Choroid plexus epithelial cell (primary cell): ENCODE results near the gene MOGAT3.

Experiments used
- DNase-seq: peaks from one replicate; pipeline ENCODE4 v3.0.0-alpha.2; 2010; ENCODE audit warnings: low read depth
- H3K4me3 ChIP-seq: 2 replicates; pipeline ENCODE4 v1.5.1; 2011; ENCODE audit warnings: low read depth, mild to moderate bottlenecking, control low read depth, low read length, moderate library complexity
- TF ChIP-seq, protein P1 (sequence below): conservative IDR thresholded peaks from 2 replicates; pipeline ENCODE4 v1.5.1; 2011; ENCODE audit warnings: low read depth, mild to moderate bottlenecking, control low read depth, inconsistent platforms, low read length, moderate library complexity

The MOGAT3 gene

DNA sequence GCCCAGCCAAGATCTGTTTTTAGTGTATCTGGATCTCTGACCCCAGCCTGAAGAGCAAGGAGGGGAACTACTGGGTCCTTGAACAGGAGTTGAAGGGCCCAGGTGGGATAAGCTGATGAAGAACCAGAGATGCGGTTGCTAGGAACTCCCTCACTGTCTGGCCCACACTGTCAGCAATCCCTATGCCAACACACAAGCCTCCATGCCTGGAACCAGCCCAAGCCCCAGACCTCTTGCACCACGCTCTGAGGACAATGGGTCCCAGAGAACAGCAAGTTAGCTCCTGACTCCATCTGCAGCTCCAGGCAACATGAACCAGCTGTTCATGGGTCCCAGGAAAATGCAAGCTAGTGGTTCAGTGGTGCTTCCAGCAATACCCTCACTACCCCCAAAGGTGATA, 23.2 kb downstream of the MOGAT3 start:
- TF ChIP-seq, protein P1, sequence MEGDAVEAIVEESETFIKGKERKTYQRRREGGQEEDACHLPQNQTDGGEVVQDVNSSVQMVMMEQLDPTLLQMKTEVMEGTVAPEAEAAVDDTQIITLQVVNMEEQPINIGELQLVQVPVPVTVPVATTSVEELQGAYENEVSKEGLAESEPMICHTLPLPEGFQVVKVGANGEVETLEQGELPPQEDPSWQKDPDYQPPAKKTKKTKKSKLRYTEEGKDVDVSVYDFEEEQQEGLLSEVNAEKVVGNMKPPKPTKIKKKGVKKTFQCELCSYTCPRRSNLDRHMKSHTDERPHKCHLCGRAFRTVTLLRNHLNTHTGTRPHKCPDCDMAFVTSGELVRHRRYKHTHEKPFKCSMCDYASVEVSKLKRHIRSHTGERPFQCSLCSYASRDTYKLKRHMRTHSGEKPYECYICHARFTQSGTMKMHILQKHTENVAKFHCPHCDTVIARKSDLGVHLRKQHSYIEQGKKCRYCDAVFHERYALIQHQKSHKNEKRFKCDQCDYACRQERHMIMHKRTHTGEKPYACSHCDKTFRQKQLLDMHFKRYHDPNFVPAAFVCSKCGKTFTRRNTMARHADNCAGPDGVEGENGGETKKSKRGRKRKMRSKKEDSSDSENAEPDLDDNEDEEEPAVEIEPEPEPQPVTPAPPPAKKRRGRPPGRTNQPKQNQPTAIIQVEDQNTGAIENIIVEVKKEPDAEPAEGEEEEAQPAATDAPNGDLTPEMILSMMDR = no peak
- no peak for DNase-seq
- H3K4me3 ChIP-seq = no peak overlapping the region

DNA sequence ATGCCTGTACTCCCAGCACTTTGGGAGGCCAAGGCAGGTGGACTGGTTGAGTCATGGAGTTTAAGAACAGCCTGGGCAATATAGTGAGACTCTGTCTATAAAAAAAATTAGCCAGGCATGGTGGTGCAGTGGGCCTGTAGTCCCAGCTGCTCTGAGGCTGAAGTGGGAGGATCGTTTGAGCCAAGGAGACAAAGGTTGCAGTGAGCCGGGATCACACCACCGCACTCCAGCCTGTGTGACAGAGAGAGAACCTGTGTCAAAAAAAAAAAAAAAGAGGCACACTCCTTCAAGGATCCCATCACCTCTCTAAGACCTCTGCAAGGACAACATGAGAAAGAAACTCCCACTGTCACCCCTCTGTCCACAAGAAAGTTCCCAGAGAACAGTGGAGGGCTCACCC, 25.2 kb downstream of the MOGAT3 start:
- TF ChIP-seq, protein P1 = no peak
- no peak overlapping the region for H3K4me3 ChIP-seq
- no peak for DNase-seq

GRCh38 chr7:101174322-101174854, 26.4 kb downstream of the MOGAT3 start:
- no peak overlapping the region for H3K4me3 ChIP-seq
- TF ChIP-seq, protein P1 = no peak
- no peak for DNase-seq

GRCh38 chr7:101173752-101174244, 27.0 kb downstream of the MOGAT3 start:
- TF ChIP-seq, protein P1 = no peak
- peak; percentile 51 for DNase-seq
- H3K4me3 ChIP-seq = no peak overlapping the region

DNA sequence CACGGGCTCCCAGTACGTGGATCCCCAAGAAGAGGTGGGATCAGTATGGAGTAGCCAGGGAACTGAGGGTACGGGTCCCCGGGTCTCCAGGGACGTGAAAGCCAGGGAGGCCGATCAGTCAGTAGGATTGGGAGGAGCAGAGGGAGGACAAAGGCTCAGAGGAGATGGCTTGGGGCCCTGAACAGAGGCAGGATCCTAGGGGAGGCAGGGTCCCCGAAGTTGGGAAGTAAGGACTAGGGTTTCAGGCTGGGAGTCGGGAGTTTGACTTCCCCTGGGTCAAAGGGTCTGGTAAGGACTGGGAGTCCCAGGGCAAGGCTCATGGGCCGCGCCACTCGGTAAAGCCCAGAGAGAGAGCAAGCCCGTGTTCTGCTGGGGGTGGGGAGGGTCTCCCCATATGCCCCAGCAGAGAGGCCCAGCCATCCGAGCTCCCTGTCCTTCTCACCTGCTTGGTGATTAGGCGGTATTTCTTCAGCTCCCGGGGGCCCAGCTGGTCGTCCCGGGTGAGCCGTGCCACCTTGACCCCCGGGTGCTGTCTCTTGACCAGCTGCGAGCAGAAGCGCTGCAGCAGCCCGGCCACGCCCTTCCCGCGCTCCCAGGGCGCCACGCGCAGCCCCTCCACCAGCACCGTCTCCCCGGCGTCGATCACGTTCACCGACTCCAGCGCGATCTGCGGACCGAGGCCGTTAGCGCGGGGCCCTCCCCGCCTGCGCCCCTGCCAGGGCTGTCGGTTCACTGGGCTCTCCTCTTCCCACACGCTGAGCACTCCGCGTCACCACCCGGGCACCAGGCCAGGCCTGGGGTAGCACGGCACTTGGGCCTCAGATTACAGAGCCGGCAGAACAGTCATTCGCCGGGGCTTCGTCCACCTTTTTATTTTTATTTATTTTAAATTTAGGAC, 27.7 kb downstream of the MOGAT3 start:
- peak overlapping the region; percentile 32 for H3K4me3 ChIP-seq

DNA sequence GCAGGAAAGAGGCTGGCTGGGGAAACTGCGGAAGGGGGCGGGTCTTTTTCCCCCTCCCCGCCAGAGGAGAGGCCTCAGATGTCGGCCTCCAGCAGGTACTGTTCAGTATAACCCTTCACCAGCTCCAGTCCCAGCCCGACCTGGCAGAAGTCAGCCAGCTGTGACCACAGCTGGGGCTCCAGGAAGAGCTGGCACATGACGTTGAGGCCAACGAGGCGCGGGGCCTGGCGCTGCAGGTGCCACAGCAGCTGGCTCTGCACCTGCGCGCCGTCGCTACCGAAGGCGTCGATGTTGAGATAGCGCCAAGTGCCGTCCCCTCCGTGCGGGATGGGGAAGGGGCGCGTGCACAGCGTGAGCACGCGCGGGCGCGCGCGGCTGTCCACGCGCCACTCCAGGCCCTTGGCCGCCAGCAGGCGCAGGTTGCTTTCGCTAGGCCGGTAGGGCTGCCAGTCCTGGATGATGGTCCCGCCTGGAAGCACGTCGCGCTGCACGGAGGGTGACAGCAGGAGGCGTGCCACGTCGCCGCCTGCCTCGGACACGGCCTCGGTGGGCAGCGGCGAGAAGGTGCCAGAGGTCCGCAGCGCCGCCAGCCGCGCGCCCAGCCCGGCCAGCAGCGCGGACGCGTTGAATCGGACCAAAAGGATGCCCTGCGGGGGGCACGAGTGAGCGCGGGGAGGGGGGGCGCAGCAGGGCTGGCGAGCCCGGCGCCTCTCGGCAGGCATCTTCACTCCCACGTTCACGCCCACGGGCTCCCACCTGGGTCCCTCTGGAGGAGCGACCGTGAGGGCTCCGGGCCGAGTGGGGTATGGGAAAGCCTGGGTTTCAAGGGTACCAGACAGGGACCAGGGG, 28.6 kb downstream of the MOGAT3 start:
- no peak overlapping the region for H3K4me3 ChIP-seq
- no peak for DNase-seq
- TF ChIP-seq, protein P1 = no peak

More for the DNA sequence above, 27.7 kb downstream of the MOGAT3 start:
- TF ChIP-seq, protein P1 = no peak
- DNase-seq = peak; percentile 77
